H9 (cell line): Measurements from ENCODE around the gene NUDT3. TPM values are rescaled to one million over a fixed set of nuclear protein-coding genes. Genes with fewer than 3 reads are reported as not detected.
A peak's percentile ranks its signal among the peaks of the same experiment; 100 is the strongest.

Experiments used
- DNase-seq: peaks from one replicate; pipeline ENCODE4 v3.0.0-alpha.2; 2017
- H2AFZ ChIP-seq: one replicate; pipeline ENCODE4 v1.6.1; 2013; ENCODE audit warnings: mild to moderate bottlenecking, low read length, control low read depth, moderate library complexity
- H2AK5ac ChIP-seq: 2 replicates; pipeline ENCODE4 v1.6.1; 2013; ENCODE audit warnings: low read length, control low read depth, mixed read lengths; ENCODE audit not compliant: insufficient read length
- H2BK120ac ChIP-seq: one replicate; pipeline ENCODE4 v1.6.1; 2013; ENCODE audit warnings: low read depth, mild to moderate bottlenecking, low read length, control low read depth, inconsistent platforms; ENCODE audit not compliant: poor library complexity, severe bottlenecking
- H2BK12ac ChIP-seq: 2 replicates; pipeline ENCODE4 v1.6.1; 2013; ENCODE audit warnings: low read length, control low read depth, mixed read lengths, low read depth; ENCODE audit not compliant: insufficient read length
- H2BK15ac ChIP-seq: 2 replicates; pipeline ENCODE4 v1.6.1; 2013; ENCODE audit warnings: low read depth, low read length, control low read depth
- H2BK20ac ChIP-seq: one replicate; pipeline ENCODE4 v1.6.1; 2013; ENCODE audit warnings: low read depth, mild to moderate bottlenecking, low read length, control low read depth, inconsistent platforms; ENCODE audit not compliant: poor library complexity, severe bottlenecking
- H2BK5ac ChIP-seq: 2 replicates; pipeline ENCODE4 v1.6.1; 2013; ENCODE audit warnings: low read length, control low read depth, mixed read lengths; ENCODE audit not compliant: insufficient read length
- H3K14ac ChIP-seq: 2 replicates; pipeline ENCODE4 v1.6.1; 2013; ENCODE audit warnings: low read length, control low read depth; ENCODE audit not compliant: insufficient read depth
- H3K18ac ChIP-seq: 2 replicates; pipeline ENCODE4 v1.6.1; 2013; ENCODE audit warnings: low read depth, mild to moderate bottlenecking, mixed read lengths, low read length, control low read depth; ENCODE audit not compliant: insufficient read length
- H3K23ac ChIP-seq: 2 replicates; pipeline ENCODE4 v1.6.1; 2013; ENCODE audit warnings: low read length, control low read depth, mixed read lengths, low read depth; ENCODE audit not compliant: insufficient read length
- H3K23me2 ChIP-seq: 2 replicates; pipeline ENCODE4 v1.6.1; 2013; ENCODE audit warnings: low read depth, mild to moderate bottlenecking, mixed read lengths, low read length, control low read depth; ENCODE audit not compliant: insufficient read length, poor library complexity, severe bottlenecking
- H3K27ac ChIP-seq: 2 replicates; pipeline ENCODE4 v1.5.1; 2013; ENCODE audit warnings: low read length, control low read depth, mixed read lengths, low read depth; ENCODE audit not compliant: insufficient read length
- H3K27me3 ChIP-seq: 2 replicates; pipeline ENCODE4 v1.6.1; 2013; ENCODE audit warnings: low read length, control low read depth, inconsistent platforms; ENCODE audit not compliant: insufficient read depth
- H3K4ac ChIP-seq: 2 replicates; pipeline ENCODE4 v1.6.1; 2013; ENCODE audit warnings: low read depth, mild to moderate bottlenecking, control low read depth, inconsistent platforms, low read length, moderate library complexity
- H3K4me1 ChIP-seq: 2 replicates; pipeline ENCODE4 v1.6.1; 2013; ENCODE audit warnings: low read length, control low read depth, inconsistent platforms; ENCODE audit not compliant: insufficient read depth
- H3K4me2 ChIP-seq: 2 replicates; pipeline ENCODE4 v1.6.1; 2013; ENCODE audit warnings: low read length, control low read depth, mixed read lengths; ENCODE audit not compliant: insufficient read length, insufficient read depth
- H3K56ac ChIP-seq: 2 replicates; pipeline ENCODE4 v1.6.1; 2013; ENCODE audit warnings: low read depth, mild to moderate bottlenecking, mixed read lengths, low read length, control low read depth; ENCODE audit not compliant: insufficient read length
- H3K79me1 ChIP-seq: 2 replicates; pipeline ENCODE4 v1.6.1; 2013; ENCODE audit warnings: low read depth, mild to moderate bottlenecking, moderate library complexity, low read length, control low read depth, inconsistent platforms; ENCODE audit not compliant: insufficient read depth, poor library complexity, severe bottlenecking
- H3K79me2 ChIP-seq: 2 replicates; pipeline ENCODE4 v1.6.1; 2013; ENCODE audit warnings: low read length, control low read depth, inconsistent platforms; ENCODE audit not compliant: insufficient read depth
- H3K9ac ChIP-seq: 2 replicates; pipeline ENCODE4 v1.6.1; 2013; ENCODE audit warnings: low read length, control low read depth, mixed read lengths; ENCODE audit not compliant: insufficient read length; ENCODE audit errors: extremely low read depth
- H3K9me3 ChIP-seq: one replicate; pipeline ENCODE4 v1.6.1; 2013; ENCODE audit warnings: low read depth, low read length, inconsistent platforms; ENCODE audit not compliant: control insufficient read depth
- H3T11ph ChIP-seq: one replicate; pipeline ENCODE4 v1.6.1; 2013; ENCODE audit warnings: mild to moderate bottlenecking, low read length, control low read depth, inconsistent platforms
- H4K20me1 ChIP-seq: one replicate; pipeline ENCODE4 v1.6.1; 2013; ENCODE audit not compliant: control insufficient read depth, insufficient read length, insufficient read depth
- H4K5ac ChIP-seq: 2 replicates; pipeline ENCODE4 v1.6.1; 2013; ENCODE audit warnings: low read depth, mild to moderate bottlenecking, mixed read lengths, low read length, control low read depth; ENCODE audit not compliant: insufficient read length
- H4K8ac ChIP-seq: replicated peaks from 2 replicates; pipeline ENCODE4 v1.6.1; 2013; ENCODE audit warnings: low read length, control low read depth, mixed read lengths, low read depth; ENCODE audit not compliant: insufficient read length
- H4K91ac ChIP-seq: 2 replicates; pipeline ENCODE4 v1.6.1; 2013; ENCODE audit warnings: low read depth, mild to moderate bottlenecking, moderate library complexity, mixed read lengths, low read length, control low read depth; ENCODE audit not compliant: insufficient read length
- H3K27ac Mint-ChIP-seq, 3 experiments: 2 replicates in 2 of 3; 3 replicates in 1 of 3; pipeline ENCODE4 v1.8.0; 2020 to 2021; ENCODE audit warnings: mixed read lengths in 3 of 3, mild to moderate bottlenecking in 1 of 3, moderate library complexity in 1 of 3
- H3K27me3 Mint-ChIP-seq: 2 replicates; pipeline ENCODE4 v1.8.0; 2021; ENCODE audit warnings: low read depth, mild to moderate bottlenecking, moderate library complexity, mixed read lengths
- H3K36me3 Mint-ChIP-seq, 3 experiments: 2 replicates in 2 of 3; 3 replicates in 1 of 3; pipeline ENCODE4 v1.8.0; 2020 to 2021; ENCODE audit warnings: low read depth in 3 of 3, mixed read lengths in 3 of 3; ENCODE audit not compliant: insufficient read depth in 1 of 3
- H3K4me1 Mint-ChIP-seq, 2 experiments: 2 replicates each; pipeline ENCODE4 v1.8.0; 2020; ENCODE audit warnings: mixed read lengths in 2 of 2
- H3K4me3 Mint-ChIP-seq, 2 experiments: 2 replicates in 1 of 2; 3 replicates in 1 of 2; pipeline ENCODE4 v1.8.0; 2020 to 2021; ENCODE audit warnings: mild to moderate bottlenecking in 2 of 2, mixed read lengths in 2 of 2, moderate library complexity in 1 of 2
- H3K9me3 Mint-ChIP-seq, 2 experiments: 2 replicates in 1 of 2; 3 replicates in 1 of 2; pipeline ENCODE4 v1.8.0; 2020; ENCODE audit warnings: mild to moderate bottlenecking in 2 of 2, mixed read lengths in 2 of 2, moderate library complexity in 1 of 2
- WGBS: extraction: QIAGEN DNeasy Blood & Tissue Kit; methylation state at CpG from one replicate; pipeline ENCODE4 v1.1.7; 2013; ENCODE audit warnings: missing lambda C conversion rate, low lambda C conversion rate, mixed read lengths; ENCODE audit not compliant: insufficient read length; ENCODE audit errors: extremely low coverage; 5-methylcytosine and 5-hydroxymethylcytosine counted together
- total RNA-seq: library from RNA; stranded (reverse); gene quantifications from 2 replicates; pipeline ENCODE4 v1.2.1, GENCODE V29; 2021
- TF ChIP-seq, protein P1 (sequence below): fragments of 200-600 bp; sonication (generic); conservative IDR thresholded peaks from 3 replicates; pipeline ENCODE4 v1.8.0; 2021; ENCODE audit warnings: antibody characterized with exemption, mild to moderate bottlenecking

Gene NUDT3
- total RNA-seq, 1 experiment from 2014 or later, result 23.6 TPM

DNA sequence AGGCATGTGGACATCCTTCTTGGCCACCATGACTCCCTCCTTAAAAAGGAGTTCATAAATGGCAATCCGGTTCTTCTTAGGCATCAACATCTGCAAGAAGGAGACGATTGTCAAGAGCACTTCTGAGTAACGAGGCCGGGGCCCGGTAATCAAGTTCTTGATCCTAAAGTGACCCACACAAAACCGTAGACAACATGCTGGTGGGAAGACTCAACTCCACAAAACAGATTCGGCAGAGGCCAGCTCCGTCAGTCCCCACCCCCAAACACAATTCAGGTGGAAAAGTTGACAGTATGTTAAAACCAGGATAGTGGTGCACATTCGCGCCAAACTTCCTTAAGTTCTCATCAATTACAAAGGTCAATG, 32.6 kb upstream of the NUDT3 start:
- peak overlapping the region; percentile 85 for H3K4me2 ChIP-seq
- no peaks in the 10 kb centered on the region for H3K27me3 Mint-ChIP-seq
- no peak overlapping the region for H2AFZ ChIP-seq
- no peaks in the 10 kb centered on the region for H4K20me1 ChIP-seq
- TF ChIP-seq, protein P1, sequence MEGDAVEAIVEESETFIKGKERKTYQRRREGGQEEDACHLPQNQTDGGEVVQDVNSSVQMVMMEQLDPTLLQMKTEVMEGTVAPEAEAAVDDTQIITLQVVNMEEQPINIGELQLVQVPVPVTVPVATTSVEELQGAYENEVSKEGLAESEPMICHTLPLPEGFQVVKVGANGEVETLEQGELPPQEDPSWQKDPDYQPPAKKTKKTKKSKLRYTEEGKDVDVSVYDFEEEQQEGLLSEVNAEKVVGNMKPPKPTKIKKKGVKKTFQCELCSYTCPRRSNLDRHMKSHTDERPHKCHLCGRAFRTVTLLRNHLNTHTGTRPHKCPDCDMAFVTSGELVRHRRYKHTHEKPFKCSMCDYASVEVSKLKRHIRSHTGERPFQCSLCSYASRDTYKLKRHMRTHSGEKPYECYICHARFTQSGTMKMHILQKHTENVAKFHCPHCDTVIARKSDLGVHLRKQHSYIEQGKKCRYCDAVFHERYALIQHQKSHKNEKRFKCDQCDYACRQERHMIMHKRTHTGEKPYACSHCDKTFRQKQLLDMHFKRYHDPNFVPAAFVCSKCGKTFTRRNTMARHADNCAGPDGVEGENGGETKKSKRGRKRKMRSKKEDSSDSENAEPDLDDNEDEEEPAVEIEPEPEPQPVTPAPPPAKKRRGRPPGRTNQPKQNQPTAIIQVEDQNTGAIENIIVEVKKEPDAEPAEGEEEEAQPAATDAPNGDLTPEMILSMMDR, result no peak
- no peak overlapping the region for H2BK5ac ChIP-seq
- H4K5ac ChIP-seq, result no peak overlapping the region
- no peak overlapping the region for H3K23ac ChIP-seq
- no peak overlapping the region for H2AK5ac ChIP-seq
- peak overlapping the region; percentile 84 for H3K14ac ChIP-seq
- no peaks in the 10 kb centered on the region for H3K4me1 ChIP-seq
- H4K8ac ChIP-seq, result no peak overlapping the region
- peak overlapping the region; percentile 2 for H4K91ac ChIP-seq
- no peak overlapping the region for H3T11ph ChIP-seq
- no peaks in the 10 kb centered on the region for H3K27me3 ChIP-seq
- H3K56ac ChIP-seq, result no peak overlapping the region
- H3K27ac Mint-ChIP-seq, result peak overlapping the region; percentile 99 to 100 (median 100)
- DNase-seq, result no peak
- H2BK15ac ChIP-seq, result no peak overlapping the region
- no peak overlapping the region for H2BK120ac ChIP-seq
- no peaks in the 10 kb centered on the region for H3K9me3 ChIP-seq
- H3K9me3 Mint-ChIP-seq, result peaks cover 3 to 6% of the 10 kb centered on the region in 2 experiments; a peak in 4 of 5 replicates
- H3K9ac ChIP-seq, result peak overlapping the region; percentile 93
- peaks cover 47 to 58% (median 56%) of the 10 kb centered on the region in 3 experiments for H3K36me3 Mint-ChIP-seq
- no peak overlapping the region for H3K27ac ChIP-seq
- peak overlapping the region; percentile 83 for H3K18ac ChIP-seq
- H3K4me1 Mint-ChIP-seq, result peaks cover 20 to 21% of the 10 kb centered on the region in 2 experiments
- peak overlapping the region; percentile 99 for H3K4me3 Mint-ChIP-seq
- WGBS, result no CpG with 5 or more reads among the region's 10 CpGs
- H3K4ac ChIP-seq, result no peak overlapping the region; the same call in 1 of the 2 replicates
- peaks cover 6% of the 10 kb centered on the region for H3K79me1 ChIP-seq
- H2BK12ac ChIP-seq, result no peak overlapping the region
- peaks cover 9% of the 10 kb centered on the region; the same call in 1 of the 2 replicates for H3K79me2 ChIP-seq
- H3K23me2 ChIP-seq, result peaks cover 5% of the 10 kb centered on the region
- no peak overlapping the region for H2BK20ac ChIP-seq
